DMS79 treated with DMSO at 0.1 percent for 48 hours (cell line): ENCODE results near the gene SMPD1.
"Not testable (repeated sequence)": the region's sequence is repeated elsewhere in the genome, so short reads cannot be mapped to it uniquely, and the experiment has no call there.

Source experiments
- DNase-seq: peaks from one replicate; lab custom pipeline; 2025; lab: John Stamatoyannopoulos, UW

The SMPD1 gene

DNA sequence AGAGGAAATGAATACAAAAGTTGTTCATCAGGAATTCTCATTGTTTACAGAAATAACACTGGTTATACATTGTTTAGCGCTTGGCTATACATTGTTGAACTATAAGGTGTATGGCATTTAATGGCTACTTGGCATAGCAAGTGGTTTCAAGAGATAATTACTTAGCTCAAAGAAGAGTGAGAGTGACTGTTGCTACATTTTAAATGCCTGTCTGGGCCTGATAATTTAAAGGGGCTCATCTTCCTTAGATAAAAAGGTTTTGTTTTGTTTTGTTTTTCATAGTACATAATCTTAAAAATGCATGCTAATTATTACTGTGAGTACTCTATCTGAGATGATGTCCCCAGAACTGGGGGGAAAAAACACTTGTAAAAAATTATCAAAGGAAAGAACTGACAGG lies 1.5 kb upstream of the SMPD1 start:
- DNase-seq = no peak

DNA sequence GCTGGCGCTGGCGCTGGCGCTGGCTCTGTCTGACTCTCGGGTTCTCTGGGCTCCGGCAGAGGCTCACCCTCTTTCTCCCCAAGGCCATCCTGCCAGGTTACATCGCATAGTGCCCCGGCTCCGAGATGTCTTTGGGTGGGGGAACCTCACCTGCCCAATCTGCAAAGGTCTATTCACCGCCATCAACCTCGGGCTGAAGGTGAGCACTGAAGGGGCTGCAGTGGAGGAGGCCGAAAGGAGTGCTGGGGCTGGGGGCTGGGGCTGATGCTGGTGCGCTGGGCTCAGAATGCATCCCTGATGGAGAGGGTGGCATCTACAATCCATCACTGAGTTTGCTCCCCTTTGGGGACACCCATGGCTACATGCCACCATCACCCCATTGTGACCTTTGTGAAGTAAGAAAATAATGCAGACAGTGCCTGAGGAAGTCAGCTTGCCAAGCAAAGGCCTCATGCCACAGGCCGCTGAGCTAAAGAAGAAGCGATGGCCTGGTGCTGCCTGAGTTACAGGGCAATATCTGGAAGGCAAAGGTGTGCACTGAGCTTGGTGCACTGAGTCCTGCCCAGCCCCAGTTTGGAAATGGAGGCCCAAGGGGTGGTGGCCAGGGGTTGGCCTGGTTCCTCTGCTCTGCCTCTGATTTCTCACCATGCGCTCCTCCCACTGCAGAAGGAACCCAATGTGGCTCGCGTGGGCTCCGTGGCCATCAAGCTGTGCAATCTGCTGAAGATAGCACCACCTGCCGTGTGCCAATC lies 620 bp downstream of the SMPD1 start:
- no peak for DNase-seq

DNA sequence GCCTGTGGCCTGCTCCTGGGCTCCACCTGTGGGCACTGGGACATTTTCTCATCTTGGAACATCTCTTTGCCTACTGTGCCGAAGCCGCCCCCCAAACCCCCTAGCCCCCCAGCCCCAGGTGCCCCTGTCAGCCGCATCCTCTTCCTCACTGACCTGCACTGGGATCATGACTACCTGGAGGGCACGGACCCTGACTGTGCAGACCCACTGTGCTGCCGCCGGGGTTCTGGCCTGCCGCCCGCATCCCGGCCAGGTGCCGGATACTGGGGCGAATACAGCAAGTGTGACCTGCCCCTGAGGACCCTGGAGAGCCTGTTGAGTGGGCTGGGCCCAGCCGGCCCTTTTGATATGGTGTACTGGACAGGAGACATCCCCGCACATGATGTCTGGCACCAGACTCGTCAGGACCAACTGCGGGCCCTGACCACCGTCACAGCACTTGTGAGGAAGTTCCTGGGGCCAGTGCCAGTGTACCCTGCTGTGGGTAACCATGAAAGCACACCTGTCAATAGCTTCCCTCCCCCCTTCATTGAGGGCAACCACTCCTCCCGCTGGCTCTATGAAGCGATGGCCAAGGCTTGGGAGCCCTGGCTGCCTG lies 1.4 kb downstream of the SMPD1 start:
- DNase-seq = no peak

DNA sequence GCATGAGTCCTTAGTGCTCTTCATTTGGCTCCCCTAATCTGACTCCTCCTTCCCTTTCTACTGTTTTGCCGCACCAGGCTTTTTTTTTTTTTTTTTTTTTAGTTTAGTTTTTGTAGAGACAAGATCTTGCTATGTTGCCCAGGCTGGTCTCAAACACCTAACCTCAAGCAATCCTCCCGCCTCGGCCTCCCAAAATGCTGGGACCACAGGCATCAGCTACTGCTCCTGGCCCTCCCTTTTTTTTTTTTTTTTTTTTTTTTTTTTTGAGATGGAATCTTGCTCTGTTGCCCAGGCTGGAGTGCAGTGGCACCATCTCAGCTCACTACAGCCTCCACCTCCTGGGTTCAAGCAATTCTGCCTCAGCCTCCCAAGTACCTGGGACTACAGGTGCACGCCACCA lies 2.0 kb downstream of the SMPD1 start:
- not testable (repeated sequence) for DNase-seq

DNA sequence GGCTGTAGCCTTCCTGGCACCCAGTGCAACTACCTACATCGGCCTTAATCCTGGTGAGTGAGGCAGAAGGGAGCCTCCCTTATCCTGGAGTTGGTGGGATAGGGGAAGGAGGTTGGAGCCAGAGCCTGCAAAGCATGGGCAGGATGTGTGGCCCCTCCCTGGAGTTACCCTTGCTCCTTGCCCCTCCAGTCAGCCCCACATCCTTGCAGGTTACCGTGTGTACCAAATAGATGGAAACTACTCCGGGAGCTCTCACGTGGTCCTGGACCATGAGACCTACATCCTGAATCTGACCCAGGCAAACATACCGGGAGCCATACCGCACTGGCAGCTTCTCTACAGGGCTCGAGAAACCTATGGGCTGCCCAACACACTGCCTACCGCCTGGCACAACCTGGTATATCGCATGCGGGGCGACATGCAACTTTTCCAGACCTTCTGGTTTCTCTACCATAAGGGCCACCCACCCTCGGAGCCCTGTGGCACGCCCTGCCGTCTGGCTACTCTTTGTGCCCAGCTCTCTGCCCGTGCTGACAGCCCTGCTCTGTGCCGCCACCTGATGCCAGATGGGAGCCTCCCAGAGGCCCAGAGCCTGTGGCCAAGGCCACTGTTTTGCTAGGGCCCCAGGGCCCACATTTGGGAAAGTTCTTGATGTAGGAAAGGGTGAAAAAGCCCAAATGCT lies 3.9 kb downstream of the SMPD1 start:
- DNase-seq = no peak

DNA sequence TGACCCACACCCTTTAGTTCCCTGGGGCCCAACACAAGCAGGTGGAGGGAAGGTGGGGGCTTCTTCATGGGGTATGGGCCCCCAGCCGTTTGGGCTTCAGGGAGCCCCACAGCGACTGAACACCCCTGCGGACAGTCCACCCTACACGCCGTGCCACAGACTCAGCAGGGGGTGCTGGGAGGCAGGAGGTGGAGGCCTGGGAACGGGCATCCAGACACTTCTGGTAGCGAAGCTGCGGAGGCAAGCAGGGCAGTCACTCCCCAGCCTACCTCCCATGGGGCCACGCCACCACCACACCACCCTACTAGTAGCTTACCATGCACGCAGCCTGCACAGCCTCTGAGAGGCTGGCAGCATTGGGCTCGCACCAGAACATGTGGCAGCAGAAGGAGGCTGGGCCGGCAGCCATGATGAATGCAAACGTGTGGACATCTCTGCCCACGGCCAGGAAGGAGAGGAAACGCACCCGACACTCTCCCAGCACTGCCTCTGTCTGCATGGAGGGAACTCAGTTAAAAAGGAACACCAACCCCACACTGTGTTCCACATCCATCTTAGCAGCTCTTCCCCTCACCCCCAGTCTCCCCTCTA lies 5.3 kb downstream of the SMPD1 start:
- DNase-seq = no peak

DNA sequence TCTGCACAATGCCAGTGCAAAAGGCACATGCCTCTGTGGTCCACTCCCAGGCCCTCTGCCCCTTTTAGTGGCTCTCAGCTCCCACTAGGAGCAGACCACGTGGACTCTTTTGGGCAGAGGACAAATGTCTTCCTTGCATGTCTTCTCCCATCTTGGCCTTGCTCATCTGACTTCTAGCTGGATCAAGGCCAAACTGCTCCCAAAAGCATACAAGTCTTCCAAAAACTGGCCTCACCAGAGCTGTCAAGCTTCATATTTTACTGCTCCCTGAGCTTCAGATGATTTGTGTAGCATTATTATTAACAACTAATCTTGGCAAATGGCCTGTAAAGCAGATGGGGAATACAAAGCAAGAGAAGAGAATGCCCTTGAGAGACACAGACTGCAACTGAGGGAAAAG lies 6.9 kb downstream of the SMPD1 start:
- no peak for DNase-seq

DNA sequence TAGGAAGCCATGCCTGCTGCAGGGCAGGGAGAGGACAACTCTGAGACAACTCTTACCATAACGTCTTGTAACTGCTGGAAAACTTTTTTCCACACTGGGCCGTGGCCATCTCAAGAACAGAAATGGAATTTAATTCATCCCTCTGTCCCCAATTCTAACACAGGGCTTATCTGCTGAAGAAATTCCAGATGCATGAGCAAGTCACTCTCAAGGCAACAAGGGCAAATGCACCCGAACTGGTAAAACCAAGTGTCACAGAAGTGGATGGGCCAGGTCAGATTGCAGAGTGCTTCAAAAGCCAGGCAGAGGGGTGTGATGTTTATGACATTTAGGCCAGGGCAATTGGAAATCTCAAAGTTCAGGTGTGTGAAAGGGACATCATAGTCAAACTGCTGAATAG lies 7.4 kb downstream of the SMPD1 start:
- DNase-seq = no peak

DNA sequence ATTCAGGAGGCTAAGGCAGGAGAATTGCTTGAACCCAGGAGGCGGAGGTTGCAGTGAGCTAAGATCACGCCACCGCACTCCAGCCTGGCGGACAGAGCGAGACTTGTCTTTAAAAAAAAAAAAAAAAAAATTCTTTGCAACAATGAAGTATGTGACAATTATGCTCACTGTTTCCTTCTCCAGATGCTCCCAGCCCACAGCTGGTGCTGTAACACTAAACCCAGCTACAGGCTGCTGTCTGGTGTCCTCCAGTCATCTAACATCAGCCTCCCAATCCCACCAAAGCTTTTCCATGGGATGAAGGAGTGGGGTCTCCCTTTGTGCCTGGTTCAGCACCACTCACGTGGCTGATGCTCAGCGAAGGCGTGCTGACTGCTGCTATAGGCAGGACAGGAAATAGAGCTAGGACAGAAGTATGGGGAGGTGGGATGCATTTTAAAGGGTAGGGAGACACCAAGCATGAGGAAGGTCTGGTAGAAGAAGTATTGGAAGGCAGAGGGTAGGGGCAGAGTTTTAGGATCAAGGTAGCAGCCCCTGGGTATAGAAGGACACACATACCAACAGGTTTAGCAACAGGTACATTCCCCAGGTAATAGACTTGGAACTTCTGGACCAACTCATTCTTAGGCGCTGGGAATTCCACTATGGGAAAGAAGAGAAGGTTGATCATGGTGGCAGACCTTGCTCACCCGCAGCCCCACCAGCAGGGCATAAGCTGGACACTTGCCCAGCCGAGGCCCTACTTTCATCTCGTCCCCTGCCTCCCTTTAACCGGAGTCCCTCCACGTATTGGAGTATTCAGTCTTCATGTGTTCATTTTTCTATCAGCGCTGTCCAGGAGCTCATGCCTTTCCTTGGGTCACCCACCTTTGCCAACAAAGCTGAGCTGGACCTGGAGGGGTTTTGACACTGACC lies 10.4 kb downstream of the SMPD1 start:
- DNase-seq = no peak

DNA sequence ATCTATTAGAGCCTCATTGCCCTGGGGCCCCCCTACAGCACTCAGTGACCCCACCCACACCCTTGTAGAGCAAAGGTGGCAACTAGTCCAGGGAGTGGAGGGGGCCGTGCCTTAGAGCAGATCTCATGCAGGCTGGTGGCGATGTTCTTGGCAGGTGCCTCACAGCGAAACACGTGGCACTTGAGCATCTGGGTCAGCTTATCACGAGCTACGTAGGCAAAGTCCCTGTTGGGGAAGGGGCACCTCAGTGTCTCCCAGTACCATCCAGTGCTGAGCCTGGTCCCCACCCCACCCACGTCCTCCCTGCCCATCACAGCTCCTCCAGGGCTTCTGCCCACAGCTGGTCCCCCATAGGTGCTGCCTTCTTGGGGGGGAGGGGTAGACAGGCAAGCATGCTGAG lies 11.2 kb downstream of the SMPD1 start:
- no peak for DNase-seq

DNA sequence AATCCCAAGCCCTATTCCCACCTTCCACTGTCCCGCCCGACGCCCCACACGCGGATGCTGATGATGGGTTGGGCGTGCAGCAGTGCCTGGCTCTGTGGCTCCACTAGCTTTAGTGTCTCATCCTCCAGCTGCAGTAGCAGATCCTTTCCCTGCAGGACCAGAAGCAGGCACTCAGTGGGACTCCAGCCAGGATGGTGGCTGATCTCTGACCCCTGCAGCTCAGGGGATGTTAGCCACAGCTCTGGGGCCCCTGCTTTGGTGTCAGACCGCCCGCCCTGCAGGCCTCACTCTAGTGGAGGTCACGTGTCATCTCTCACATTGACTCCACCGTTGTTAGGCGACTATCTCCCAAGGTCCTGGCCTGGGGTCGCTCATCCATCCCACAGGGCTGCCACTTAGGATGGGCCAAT lies 11.8 kb downstream of the SMPD1 start:
- no peak for DNase-seq

DNA sequence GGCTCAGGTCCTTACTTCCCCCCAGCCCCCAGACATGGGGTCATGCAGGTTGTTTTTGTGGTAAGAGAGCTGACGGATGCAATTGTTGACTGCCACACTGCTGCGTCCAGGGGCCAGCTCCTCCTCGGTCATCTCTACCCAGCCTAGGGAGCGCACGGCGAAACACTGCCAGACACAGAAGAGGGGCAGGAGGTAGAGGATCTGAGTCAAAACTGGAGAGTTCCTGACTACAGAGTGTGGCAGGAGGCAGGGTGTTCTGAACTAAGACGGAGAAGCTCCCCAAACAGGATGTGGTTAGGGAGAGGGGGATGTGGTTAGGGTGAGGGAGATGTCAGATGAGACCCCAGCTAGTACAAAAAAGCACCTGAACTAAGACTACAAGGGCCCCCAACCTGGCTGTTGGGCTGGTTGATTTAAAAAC lies 12.3 kb downstream of the SMPD1 start:
- DNase-seq = no peak

DNA sequence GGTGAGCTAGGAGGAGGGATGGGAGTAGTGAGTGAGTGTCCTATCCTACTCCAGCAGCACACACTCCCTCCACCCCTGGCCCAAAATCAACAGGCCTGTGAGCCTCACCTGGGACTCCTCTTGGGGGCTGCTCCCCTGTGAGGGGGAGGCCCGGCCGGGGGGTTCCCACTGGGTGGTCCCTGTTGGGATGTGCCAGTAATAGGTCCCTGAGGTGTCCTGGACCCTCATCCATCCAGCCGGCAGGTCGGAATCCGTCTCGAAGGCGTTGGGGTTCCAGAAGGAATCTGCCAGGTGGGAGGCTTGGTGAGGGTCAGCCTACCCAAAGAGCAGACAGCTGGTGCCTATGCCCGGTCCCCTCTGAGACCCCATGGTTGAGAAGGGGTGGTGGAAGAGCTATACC lies 13.3 kb downstream of the SMPD1 start:
- DNase-seq = no peak

DNA sequence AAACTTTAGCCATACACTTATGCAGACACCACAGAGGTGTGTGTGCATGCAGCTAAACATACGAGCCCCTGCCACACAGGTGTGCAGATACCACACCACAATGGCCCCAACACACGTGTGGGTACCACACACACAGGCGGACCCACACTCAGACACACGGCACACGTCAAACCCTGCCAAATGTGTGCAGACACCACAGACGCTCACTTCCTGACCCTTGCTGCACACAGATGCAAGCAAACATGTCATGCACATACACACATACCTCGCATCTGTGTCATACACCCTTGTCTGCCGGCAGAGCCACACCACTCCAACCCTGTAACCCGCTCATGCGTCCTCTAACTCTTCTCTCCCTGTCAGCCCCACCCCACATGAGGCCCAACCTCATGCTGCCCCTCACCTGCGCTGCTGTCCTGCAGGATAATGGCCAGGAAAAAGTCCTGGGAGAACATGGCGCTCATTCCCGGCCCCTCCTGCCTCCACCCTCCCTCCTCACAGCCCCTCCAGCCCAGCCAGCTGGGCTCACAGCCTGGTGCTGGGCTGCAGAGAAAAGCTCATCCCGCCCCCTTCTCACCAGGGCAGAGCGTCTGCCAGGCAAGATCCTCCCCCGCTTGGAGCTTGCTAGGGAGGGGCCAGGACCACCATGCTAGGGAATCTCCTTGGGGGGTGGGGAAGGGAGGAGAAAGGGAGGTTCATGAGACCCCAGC lies 14.2 kb downstream of the SMPD1 start:
- no peak for DNase-seq

DNA sequence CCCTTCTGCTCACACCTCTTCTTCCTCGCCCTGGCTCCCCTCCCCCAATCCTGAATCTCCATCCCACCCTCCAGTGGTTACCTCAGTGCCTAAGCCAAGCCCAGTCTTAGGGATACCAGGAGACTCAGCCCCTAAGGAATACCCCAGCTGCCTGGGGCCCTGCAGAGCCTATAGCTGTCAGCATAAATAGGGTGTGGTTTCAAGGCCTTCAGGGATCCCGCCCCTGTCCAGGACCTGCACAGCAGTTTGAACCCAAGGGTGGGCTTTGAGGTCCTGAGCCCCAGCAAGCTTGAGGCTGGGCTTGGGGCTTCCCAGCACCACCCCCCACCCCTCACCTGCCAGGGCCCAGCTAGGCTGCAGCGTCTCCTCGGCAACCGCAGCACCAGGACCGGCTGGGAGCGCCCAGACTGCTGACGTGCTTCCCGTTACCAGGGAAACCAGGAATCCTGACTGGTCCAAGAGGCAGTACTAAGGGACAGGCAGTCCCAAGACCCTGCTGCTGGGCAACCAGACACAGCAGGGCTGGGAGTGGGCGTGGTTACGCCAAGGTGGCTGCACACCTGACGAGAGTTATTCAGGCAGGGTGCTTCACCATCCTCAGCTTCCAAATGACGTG lies 14.9 kb downstream of the SMPD1 start:
- peak; percentile 74 for DNase-seq

DNA sequence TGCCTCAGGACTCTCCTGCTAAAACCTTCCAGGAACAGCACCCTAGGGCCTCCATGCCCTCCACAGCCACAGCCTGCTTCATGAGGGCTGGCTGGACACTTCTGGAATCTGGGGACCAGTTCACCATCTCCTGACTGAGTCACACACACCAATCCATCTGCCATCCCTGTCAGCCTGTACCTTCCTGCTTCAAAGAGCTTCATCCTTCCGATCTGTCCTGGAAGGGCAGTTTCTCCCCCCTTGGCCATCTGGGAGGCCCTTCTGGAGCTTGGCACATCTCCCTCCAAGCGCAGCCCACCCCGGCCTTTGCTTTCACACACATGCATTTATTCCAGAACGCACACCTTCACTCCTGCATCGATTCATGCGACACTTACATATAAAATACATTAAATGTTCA lies 15.6 kb downstream of the SMPD1 start:
- no peak for DNase-seq

DNA sequence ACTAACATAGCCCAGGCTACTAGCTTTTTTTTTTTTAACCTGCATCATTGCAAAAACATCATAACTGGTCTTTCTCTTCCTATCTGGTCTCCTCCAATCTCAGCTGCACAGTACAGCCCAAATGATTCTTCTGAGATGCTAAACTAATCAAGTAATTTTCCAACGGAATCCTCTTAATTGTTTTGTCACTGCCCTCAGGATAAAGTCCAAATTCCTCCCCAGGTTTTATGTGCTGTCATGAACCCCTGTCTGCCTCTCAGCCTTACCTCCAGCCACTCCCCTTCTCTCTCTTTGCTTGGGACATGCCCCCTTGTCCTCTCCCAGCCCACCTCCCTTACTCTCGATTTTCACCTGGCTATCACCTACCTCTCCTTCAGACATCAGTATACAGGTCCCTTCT lies 16.1 kb downstream of the SMPD1 start:
- DNase-seq = no peak

DNA sequence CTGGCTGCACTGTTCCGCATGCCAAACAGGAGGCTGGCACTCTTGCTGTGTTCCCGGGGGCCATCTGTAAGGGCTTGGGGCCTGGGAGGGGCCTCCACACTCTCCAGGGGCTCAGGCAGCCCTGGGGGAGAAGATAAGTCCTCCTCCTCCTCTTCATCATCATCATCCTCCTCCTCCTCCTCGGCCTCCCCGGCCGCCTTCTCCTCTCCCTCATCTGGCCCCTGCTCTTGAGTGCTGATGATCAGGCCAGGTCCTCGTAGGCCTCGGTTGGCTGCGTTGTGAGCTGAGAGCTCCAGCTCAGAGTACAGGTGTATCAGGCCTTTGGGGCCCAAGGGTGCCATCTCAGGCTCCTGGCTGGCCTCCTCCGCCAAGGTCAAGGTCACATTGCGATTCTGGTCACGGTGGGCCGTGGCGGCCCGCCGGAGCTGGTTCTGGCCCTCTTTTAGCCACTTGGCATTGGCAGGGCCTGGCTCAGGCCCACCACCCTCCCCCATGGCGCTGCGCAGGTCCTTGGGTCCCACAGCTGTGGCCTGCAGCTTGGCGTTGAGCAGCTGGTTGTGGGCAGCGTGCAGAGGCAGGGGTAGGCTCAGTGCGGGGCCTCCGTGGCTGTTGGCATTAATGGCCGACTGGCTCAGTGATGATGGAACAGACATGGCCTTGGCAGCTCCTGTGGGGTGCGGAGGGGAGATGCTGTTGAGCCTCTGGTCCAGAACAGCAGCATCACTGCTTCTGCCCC lies 20.6 kb downstream of the SMPD1 start:
- DNase-seq = no peak

DNA sequence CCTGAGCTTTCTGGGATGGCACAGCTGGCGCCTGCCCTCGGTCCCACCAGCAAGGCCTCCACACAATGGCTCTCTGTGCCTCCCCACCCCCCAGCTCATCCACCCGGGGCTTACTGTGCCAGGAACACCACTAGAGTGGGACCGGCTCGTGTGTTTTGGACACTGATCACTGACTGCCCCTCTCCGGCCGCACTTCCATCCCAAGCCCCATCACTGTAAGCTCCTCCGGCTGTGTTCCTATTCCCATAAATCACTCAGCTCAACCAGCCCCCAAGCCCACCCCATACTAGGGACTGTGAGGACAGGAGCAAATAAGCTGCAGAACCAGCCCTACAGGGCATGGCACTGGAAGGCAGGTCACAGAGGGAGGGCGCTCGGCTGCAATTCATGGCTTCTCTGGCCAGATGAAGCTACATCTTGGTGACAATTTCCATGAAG lies 21.3 kb downstream of the SMPD1 start:
- no peak for DNase-seq

DNA sequence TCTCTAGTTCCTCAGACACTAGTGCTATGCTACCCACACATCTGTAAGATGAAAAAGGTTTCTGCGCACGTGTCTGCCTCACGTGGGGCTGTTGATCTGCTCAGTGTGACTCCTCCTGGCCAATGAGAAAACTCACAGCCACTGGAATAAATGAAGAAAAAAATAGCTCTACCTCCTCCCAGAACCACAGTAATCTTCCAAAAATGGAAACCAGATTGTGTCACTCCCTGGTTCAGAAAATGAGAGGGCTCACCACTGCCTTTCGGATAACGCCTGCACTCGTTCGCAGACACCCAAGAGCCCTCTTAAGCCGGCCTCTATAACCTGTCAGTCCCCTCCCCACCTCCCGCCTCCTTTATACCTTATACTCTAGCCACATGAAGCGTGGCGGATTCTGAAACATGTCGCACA lies 23.5 kb downstream of the SMPD1 start:
- no peak for DNase-seq
